Measurements from ENCODE around the gene KIF1B.
"Not testable (repeated sequence)": the region's sequence is repeated elsewhere in the genome, so short reads cannot be mapped to it uniquely, and the experiment has no call there.

GRCh38 chr1:10415967-10416366 is 205.6 kb downstream of the KIF1B start:
- not testable (repeated sequence) for TF ChIP-seq CTCF, EP300, POLR2AphosphoS5 (IDR thresholded peaks at IDR 0.05)

Measured in upper lobe of left lung (tissue), 4 donors.